Measurements from ENCODE around the gene ARHGAP44.
"Not testable (repeated sequence)": the region's sequence is repeated elsewhere in the genome, so short reads cannot be mapped to it uniquely, and the experiment has no call there.

The ARHGAP44 gene

DNA sequence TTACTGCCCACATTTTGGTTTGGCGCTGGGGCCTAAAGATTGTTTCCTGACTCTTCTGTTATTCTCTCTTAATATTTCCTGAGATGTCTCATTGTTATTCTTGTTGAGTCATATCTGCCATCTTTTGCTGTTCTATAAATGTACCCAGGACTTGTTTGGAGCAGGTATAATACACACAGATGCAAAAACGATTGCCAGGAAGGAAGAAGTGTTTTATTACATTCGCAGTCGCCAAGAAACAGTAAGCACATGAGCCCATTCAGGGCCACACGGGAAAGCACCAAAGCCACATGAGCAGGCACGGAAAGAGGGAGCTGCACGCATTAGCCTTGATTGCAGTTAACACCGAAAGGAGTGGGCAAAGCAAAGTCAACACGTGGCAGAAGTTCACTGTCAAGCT lies 70.2 kb downstream of the ARHGAP44 start:
- DNase-seq (ENCODE audit: low read depth), result peak; percentile 3
- no peak overlapping the region for H3K4me3 ChIP-seq (replicated peaks; ENCODE audit: low read depth, low read length)
- TF ChIP-seq, protein P1, sequence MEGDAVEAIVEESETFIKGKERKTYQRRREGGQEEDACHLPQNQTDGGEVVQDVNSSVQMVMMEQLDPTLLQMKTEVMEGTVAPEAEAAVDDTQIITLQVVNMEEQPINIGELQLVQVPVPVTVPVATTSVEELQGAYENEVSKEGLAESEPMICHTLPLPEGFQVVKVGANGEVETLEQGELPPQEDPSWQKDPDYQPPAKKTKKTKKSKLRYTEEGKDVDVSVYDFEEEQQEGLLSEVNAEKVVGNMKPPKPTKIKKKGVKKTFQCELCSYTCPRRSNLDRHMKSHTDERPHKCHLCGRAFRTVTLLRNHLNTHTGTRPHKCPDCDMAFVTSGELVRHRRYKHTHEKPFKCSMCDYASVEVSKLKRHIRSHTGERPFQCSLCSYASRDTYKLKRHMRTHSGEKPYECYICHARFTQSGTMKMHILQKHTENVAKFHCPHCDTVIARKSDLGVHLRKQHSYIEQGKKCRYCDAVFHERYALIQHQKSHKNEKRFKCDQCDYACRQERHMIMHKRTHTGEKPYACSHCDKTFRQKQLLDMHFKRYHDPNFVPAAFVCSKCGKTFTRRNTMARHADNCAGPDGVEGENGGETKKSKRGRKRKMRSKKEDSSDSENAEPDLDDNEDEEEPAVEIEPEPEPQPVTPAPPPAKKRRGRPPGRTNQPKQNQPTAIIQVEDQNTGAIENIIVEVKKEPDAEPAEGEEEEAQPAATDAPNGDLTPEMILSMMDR (IDR thresholded peaks at IDR 0.05; ENCODE audit: low read length, missing control alignments), result no peak

DNA sequence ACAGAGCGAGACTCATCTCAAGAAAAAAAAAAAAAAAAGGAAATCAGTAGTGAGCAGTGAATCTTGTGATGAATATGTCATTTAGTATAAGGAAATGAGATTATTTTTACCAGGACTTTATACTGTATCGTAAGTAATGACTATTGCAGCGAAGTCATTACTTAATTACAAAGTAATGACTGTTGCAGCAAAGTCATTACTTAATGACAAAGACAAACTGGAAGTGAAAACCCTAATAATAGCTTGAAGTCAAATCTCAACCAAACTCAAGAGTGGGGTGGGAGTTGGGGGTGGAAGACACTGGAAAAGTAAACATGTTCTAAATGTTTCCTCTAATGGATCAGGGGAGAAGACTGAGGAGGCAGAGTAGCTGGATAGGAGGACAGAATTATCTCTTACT lies 76.5 kb downstream of the ARHGAP44 start:
- H3K4me3 ChIP-seq (replicated peaks; ENCODE audit: low read depth, low read length), result no peak overlapping the region
- TF ChIP-seq, protein P1 (IDR thresholded peaks at IDR 0.05; ENCODE audit: low read length, missing control alignments), result no peak
- no peak for DNase-seq (ENCODE audit: low read depth)

DNA sequence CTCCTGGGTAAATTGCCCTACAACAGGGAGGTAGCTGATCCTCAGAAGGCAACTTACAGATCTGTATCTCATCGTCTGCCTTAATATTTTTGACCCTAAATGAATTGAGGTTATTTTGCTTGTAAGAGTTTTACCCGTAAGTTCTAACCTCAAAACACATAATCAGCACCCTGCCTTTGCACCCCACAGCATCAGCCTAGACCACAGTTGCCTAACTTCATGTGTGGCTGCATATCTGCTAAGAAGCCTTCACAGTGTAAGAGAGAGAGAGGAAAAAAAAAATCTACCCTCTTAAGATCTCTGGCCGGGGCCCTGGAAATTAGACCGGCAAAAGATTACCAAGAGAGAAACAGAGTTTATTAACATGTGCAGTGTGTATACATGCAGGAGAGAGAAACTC lies 76.9 kb downstream of the ARHGAP44 start:
- TF ChIP-seq, protein P1 (IDR thresholded peaks at IDR 0.05; ENCODE audit: low read length, missing control alignments), result no peak
- DNase-seq (ENCODE audit: low read depth), result no peak
- H3K4me3 ChIP-seq (replicated peaks; ENCODE audit: low read depth, low read length), result no peak overlapping the region

- H3K4me3 ChIP-seq (replicated peaks; ENCODE audit: low read depth, low read length), result no peak overlapping the region
- no peak for DNase-seq (ENCODE audit: low read depth)
- TF ChIP-seq, protein P1 (IDR thresholded peaks at IDR 0.05; ENCODE audit: low read length, missing control alignments), result no peak
Observed at GRCh38 chr17:12867726-12868125, 78.4 kb downstream of the ARHGAP44 start.

DNA sequence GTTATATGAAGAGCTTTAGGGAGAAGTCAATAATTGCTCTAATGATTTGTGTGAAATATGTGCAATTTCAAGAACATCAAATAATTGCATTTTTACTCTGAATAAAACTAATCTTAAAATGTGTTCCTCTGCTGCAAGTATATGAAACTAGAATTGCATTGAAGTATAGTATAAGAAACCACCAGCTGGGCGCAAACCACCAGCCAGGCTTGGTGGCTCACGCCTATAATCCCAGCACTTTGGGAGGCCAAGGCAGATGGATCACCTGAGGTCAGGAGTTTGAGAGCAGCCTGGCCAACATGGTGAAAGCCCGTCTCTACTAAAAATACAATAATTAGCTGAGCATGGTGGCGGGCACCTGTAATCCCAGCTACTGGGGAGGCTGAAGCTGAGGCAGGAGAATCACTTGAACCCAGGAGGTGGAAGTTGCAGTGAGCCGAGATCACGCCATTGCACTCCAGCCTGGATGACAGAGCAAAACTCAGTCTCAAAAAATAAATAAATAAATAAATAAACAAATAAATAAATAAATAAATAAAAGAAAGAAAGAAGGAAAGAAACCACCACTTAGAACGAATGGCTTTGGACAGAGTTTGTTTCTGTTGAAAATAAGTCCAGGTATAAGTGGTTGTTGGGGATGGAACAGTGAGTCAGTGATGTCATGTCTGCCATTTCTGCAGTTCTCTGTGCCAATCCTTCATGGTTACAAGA lies 84.3 kb downstream of the ARHGAP44 start:
- not testable (repeated sequence) for H3K4me3 ChIP-seq (replicated peaks; ENCODE audit: low read depth, low read length); DNase-seq (ENCODE audit: low read depth)

- H3K4me3 ChIP-seq (replicated peaks; ENCODE audit: low read depth, low read length), result no peak overlapping the region
- no peak for DNase-seq (ENCODE audit: low read depth)
- TF ChIP-seq, protein P1 (IDR thresholded peaks at IDR 0.05; ENCODE audit: low read length, missing control alignments), result no peak
Observed at GRCh38 chr17:12877953-12878669, 88.8 kb downstream of the ARHGAP44 start.

GRCh38 chr17:12879096-12879495 lies 89.8 kb downstream of the ARHGAP44 start:
- not testable (repeated sequence) for DNase-seq (ENCODE audit: low read depth); H3K4me3 ChIP-seq (replicated peaks; ENCODE audit: low read depth, low read length)

GRCh38 chr17:12883472-12883871 lies 94.2 kb downstream of the ARHGAP44 start:
- TF ChIP-seq, protein P1 (IDR thresholded peaks at IDR 0.05; ENCODE audit: low read length, missing control alignments), result no peak
- DNase-seq (ENCODE audit: low read depth), result no peak
- no peak overlapping the region for H3K4me3 ChIP-seq (replicated peaks; ENCODE audit: low read depth, low read length)

Data from fibroblast of pulmonary artery (primary cell).